Neuronal stem cell (in vitro differentiated cells): ENCODE data around the gene SUGT1.

Experiments used
- DNase-seq: peaks from one replicate; pipeline ENCODE4 v3.0.0-alpha.2; 2013; ENCODE audit warnings: low spot score
- H2AFZ ChIP-seq: one replicate; pipeline ENCODE4 v1.6.1; 2013; ENCODE audit warnings: mild to moderate bottlenecking, low read length, inconsistent platforms
- H2AK5ac ChIP-seq: 2 replicates; pipeline ENCODE4 v1.6.1; 2013; ENCODE audit warnings: low read depth, mild to moderate bottlenecking, inconsistent platforms, low read length, moderate library complexity, mixed read lengths
- H2BK120ac ChIP-seq: 2 replicates; pipeline ENCODE4 v1.6.1; 2013; ENCODE audit warnings: low read depth, mild to moderate bottlenecking, inconsistent platforms, low read length, moderate library complexity, mixed read lengths
- H2BK12ac ChIP-seq: one replicate; pipeline ENCODE4 v1.6.1; 2013; ENCODE audit warnings: low read length, inconsistent platforms
- H2BK15ac ChIP-seq: 2 replicates; pipeline ENCODE4 v1.6.1; 2013; ENCODE audit warnings: mild to moderate bottlenecking, low read length, inconsistent platforms, mixed read lengths
- H2BK5ac ChIP-seq: one replicate; pipeline ENCODE4 v1.6.1; 2013; ENCODE audit warnings: inconsistent platforms, mild to moderate bottlenecking, low read length, moderate library complexity
- H3K14ac ChIP-seq: one replicate; pipeline ENCODE4 v1.6.1; 2013; ENCODE audit warnings: low read length, inconsistent platforms
- H3K18ac ChIP-seq: 2 replicates; pipeline ENCODE4 v1.6.1; 2013; ENCODE audit warnings: low read length, inconsistent platforms
- H3K23ac ChIP-seq: 2 replicates; pipeline ENCODE4 v1.6.1; 2013; ENCODE audit warnings: low read depth, mild to moderate bottlenecking, mixed read lengths, low read length, inconsistent platforms; ENCODE audit not compliant: poor library complexity
- H3K27ac ChIP-seq: replicated peaks from 3 replicates; pipeline ENCODE4 v1.5.1; 2013; ENCODE audit warnings: low read length, inconsistent platforms
- H3K27me3 ChIP-seq, 3 experiments: 2 replicates each; pipeline ENCODE4 v1.6.1; 2013; ENCODE audit warnings: low read length in 3 of 3, mild to moderate bottlenecking in 2 of 3, inconsistent platforms in 1 of 3, low read depth in 1 of 3, mixed read lengths in 1 of 3, moderate library complexity in 1 of 3; ENCODE audit not compliant: control insufficient read depth in 3 of 3, insufficient read depth in 3 of 3
- H3K36me3 ChIP-seq, 2 donors: replicated peaks in 1 of 2; 2 replicates each; pipeline ENCODE4 v1.6.1; 2013; ENCODE audit warnings: low read length in 2 of 2; ENCODE audit not compliant: control insufficient read depth in 2 of 2, insufficient read depth in 2 of 2
- H3K4ac ChIP-seq: 2 replicates; pipeline ENCODE4 v1.6.1; 2013; ENCODE audit warnings: inconsistent platforms, mild to moderate bottlenecking, low read length, moderate library complexity
- H3K4me1 ChIP-seq, 2 donors: 1 replicate in 1 of 2; 2 replicates in 1 of 2; pipeline ENCODE4 v1.6.1; 2013; ENCODE audit warnings: low read length in 2 of 2, low read depth in 1 of 2; ENCODE audit not compliant: control insufficient read depth in 2 of 2, insufficient read depth in 1 of 2
- H3K4me2 ChIP-seq: one replicate; pipeline ENCODE4 v1.6.1; 2013; ENCODE audit warnings: mild to moderate bottlenecking, low read length, inconsistent platforms; ENCODE audit not compliant: insufficient read depth, poor library complexity, severe bottlenecking
- H3K4me3 ChIP-seq, 2 donors: 2 replicates each; pipeline ENCODE4 v1.5.1; 2013; ENCODE audit warnings: low read length in 2 of 2, mild to moderate bottlenecking in 2 of 2, inconsistent platforms in 1 of 2, moderate library complexity in 1 of 2
- H3K79me1 ChIP-seq: one replicate; pipeline ENCODE4 v1.6.1; 2013; ENCODE audit warnings: low read depth, mild to moderate bottlenecking, inconsistent platforms, low read length, moderate library complexity
- H3K9ac ChIP-seq: one replicate; pipeline ENCODE4 v1.6.1; 2013; ENCODE audit warnings: mild to moderate bottlenecking, low read depth, low read length, inconsistent platforms; ENCODE audit not compliant: poor library complexity
- H3K9me3 ChIP-seq, 2 donors: replicated peaks in 1 of 2; 2 replicates each; pipeline versions ENCODE3 to v1.6.1; 2013; ENCODE audit warnings: low read length in 2 of 2, mild to moderate bottlenecking in 2 of 2, inconsistent platforms in 1 of 2, low read depth in 1 of 2, mixed read lengths in 1 of 2, moderate library complexity in 1 of 2; ENCODE audit not compliant: control insufficient read depth in 2 of 2, insufficient read depth in 1 of 2
- H4K8ac ChIP-seq: one replicate; pipeline ENCODE4 v1.6.1; 2013; ENCODE audit warnings: low read depth, mild to moderate bottlenecking, inconsistent platforms, low read length, moderate library complexity
- H4K91ac ChIP-seq: one replicate; pipeline ENCODE4 v1.6.1; 2013; ENCODE audit warnings: low read length, low read depth, mild to moderate bottlenecking, inconsistent platforms; ENCODE audit not compliant: poor library complexity
- WGBS, 2 donors: extraction: QIAGEN DNeasy Blood & Tissue Kit; methylation state at CpG; one replicate each; pipeline ENCODE4 v1.1.7; 2013; ENCODE audit warnings: missing lambda C conversion rate in 2 of 2, mixed read lengths in 1 of 2; ENCODE audit not compliant: insufficient read length in 2 of 2, insufficient replicate concordance in 1 of 2; ENCODE audit errors: extremely low coverage in 2 of 2; 5-methylcytosine and 5-hydroxymethylcytosine counted together

Gene SUGT1

DNA sequence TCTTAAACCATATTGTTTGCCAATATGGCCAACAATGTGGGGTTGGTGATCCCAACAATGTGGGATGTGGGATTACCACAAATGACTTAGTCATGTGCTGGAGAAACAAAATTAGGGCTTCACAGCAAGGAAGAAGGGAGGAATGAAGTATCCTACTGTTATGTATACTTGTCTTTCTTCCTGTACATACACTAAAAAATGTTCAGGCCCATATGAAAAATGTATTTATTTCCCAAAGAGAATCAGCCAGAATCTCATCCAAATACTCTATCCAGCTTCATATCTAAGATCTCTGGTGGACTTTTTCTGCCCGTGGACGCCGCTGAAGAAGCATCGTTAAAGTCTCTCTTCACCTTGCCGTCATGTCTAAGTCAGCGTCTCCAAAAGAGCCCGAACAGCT lies 10.5 kb upstream of the SUGT1 start, which contains the start of gene HNRNPA1L2:
HNRNPA1L2 (plus strand) TSS at position 301 of the 400 bp plus-strand sequence; CDS start at position 363, 62 bp downstream.
- no peak within 1 kb of the TSS for H2BK15ac ChIP-seq
- peaks cover 5 to 51% of the 10 kb centered on the region in 2 donors for H3K36me3 ChIP-seq
- no peak within 1 kb of the TSS for H2BK120ac ChIP-seq
- H3K9me3 ChIP-seq = no peaks in the 10 kb centered on the region
- no CpG with 5 or more reads among the region's 7 CpGs for WGBS, 2 donors
- no peak within 1 kb of the TSS for H3K23ac ChIP-seq
- no peak within 1 kb of the TSS for H4K91ac ChIP-seq
- DNase-seq = no peak
- no peak within 1 kb of the TSS for H4K8ac ChIP-seq
- no peak within 1 kb of the TSS for H2BK5ac ChIP-seq
- no peak within 1 kb of the TSS for H2AK5ac ChIP-seq
- no peak within 1 kb of the TSS for H3K18ac ChIP-seq
- no peak within 1 kb of the TSS for H3K4me3 ChIP-seq
- no peaks in the 10 kb centered on the region for H3K79me1 ChIP-seq
- H3K9ac ChIP-seq = no peak within 1 kb of the TSS
- H3K27ac ChIP-seq = no peak within 1 kb of the TSS
- H3K14ac ChIP-seq = no peak within 1 kb of the TSS
- H2BK12ac ChIP-seq = no peak within 1 kb of the TSS
- H3K4ac ChIP-seq = no peak within 1 kb of the TSS
- H3K27me3 ChIP-seq = no peaks in the 10 kb centered on the region
- H3K4me2 ChIP-seq = no peak within 1 kb of the TSS
- no peak within 1 kb of the TSS for H2AFZ ChIP-seq
- H3K4me1 ChIP-seq = no peaks in the 10 kb centered on the region

DNA sequence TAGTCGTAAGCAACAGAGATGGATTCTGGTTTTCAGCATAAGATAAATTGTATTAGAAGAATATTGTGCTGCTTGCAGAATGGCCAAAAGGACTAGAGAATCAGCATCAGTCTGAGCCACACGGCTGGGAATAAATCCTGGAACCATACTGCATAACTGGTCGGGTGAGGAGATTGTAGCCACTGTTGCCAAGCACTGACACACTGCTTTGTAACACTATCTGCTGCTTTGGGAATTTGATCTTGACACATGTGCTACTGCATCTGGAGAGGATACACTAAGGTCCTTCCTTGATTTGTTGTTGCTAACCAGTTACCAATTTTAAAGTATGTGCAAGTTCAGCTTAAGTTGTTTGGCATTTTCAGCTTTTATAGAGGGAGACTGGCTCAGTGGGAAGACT lies 8.5 kb upstream of the SUGT1 start:
- DNase-seq = no peak
- no peak overlapping the region for H3K9ac ChIP-seq
- H4K91ac ChIP-seq = no peak overlapping the region
- no peaks in the 10 kb centered on the region for H3K79me1 ChIP-seq
- peaks cover 5 to 33% of the 10 kb centered on the region in 2 donors for H3K36me3 ChIP-seq
- H3K4me2 ChIP-seq = no peak overlapping the region
- no peaks in the 10 kb centered on the region for H3K27me3 ChIP-seq
- H2BK15ac ChIP-seq = no peak overlapping the region
- H2BK120ac ChIP-seq = no peak overlapping the region
- H3K14ac ChIP-seq = no peak overlapping the region
- H3K18ac ChIP-seq = no peak overlapping the region
- H3K27ac ChIP-seq = no peak overlapping the region
- no CpG with 5 or more reads among the region's 3 CpGs for WGBS, 2 donors
- no peaks in the 10 kb centered on the region for H3K4me1 ChIP-seq
- no peak overlapping the region for H3K4me3 ChIP-seq
- no peak overlapping the region for H2BK5ac ChIP-seq
- H4K8ac ChIP-seq = no peak overlapping the region
- no peak overlapping the region for H2AK5ac ChIP-seq
- H2BK12ac ChIP-seq = no peak overlapping the region
- H3K4ac ChIP-seq = no peak overlapping the region
- H3K9me3 ChIP-seq = no peaks in the 10 kb centered on the region
- no peak overlapping the region for H3K23ac ChIP-seq
- H2AFZ ChIP-seq = no peak overlapping the region

DNA sequence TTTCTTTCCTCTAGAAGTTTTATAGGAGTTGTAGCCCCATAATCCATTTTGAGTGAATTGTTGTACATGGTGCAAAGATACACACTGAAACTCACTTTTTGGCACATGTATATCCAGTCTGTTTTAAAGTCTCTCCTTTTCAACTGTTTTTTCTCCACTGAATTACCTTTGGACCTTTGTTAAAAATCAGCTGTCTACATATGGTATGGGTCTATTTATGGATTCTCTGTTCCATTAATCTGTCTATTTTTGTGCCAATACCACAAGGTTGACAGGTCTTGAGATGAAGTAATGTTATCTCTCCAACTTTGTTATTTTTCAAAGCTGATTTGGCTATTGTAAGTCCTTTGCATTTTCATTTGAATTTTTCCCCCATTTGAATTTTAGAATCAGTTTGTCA lies 5.7 kb upstream of the SUGT1 start:
- Histone ChIP-seq H4K8ac (no peak overlapping the region), H3K4ac (no peak overlapping the region), H2BK120ac (no peak overlapping the region), H3K9ac (no peak overlapping the region), H3K27me3 (no peaks in the 10 kb centered on the region), H3K4me1 (peaks cover 2 to 6% of the 10 kb centered on the region in 2 donors), H3K4me2 (no peak overlapping the region), H3K14ac (no peak overlapping the region), H3K79me1 (peaks cover 4% of the 10 kb centered on the region), H3K23ac (no peak overlapping the region), H3K27ac (no peak overlapping the region), H3K18ac (no peak overlapping the region), H2AK5ac (no peak overlapping the region), H3K9me3 (no peaks in the 10 kb centered on the region), H2BK5ac (no peak overlapping the region), H3K4me3 (no peak overlapping the region), H2BK15ac (no peak overlapping the region), H4K91ac (no peak overlapping the region), H3K36me3 (peaks cover 10 to 31% of the 10 kb centered on the region in 2 donors), H2AFZ (no peak overlapping the region), H2BK12ac (no peak overlapping the region)
- no peak for DNase-seq

DNA sequence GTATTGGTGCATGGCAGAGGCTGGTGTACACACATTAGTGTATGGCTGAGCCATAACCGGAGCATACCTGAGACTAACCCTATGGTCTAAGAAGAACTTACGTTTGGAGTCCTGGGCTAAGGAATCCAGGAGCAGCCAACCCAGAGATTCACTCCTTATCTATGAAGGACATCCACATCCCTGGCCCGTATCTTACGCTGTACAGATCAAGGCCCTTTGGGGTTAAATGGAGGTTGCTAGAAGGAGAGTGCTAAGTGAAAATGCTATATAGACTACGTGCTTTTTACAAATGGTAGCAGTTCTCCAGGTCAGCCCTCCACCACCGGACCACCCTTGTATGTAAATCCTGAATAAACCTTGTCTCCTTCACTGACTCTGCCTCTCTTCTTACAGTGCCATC lies 1.9 kb upstream of the SUGT1 start:
- H3K4me3 ChIP-seq = peak overlapping the region; percentile 57 to 81
- H3K27ac ChIP-seq = no peak overlapping the region
- no CpG with 5 or more reads among the region's 6 CpGs for WGBS, 2 donors

More for the DNA sequence above, 1.9 kb upstream of the SUGT1 start:
- peaks cover 10 to 36% of the 10 kb centered on the region in 2 donors for H3K36me3 ChIP-seq
- H4K91ac ChIP-seq = no peak overlapping the region
- peak overlapping the region; percentile 12 for H3K4me2 ChIP-seq
- H3K27me3 ChIP-seq = no peaks in the 10 kb centered on the region
- no peak for DNase-seq
- H3K4me1 ChIP-seq = peaks cover 2 to 9% of the 10 kb centered on the region in 2 donors
- no peak overlapping the region for H4K8ac ChIP-seq
- no peak overlapping the region for H2BK12ac ChIP-seq
- H2AFZ ChIP-seq = no peak overlapping the region
- no peak overlapping the region for H2BK120ac ChIP-seq
- peaks cover 4% of the 10 kb centered on the region for H3K79me1 ChIP-seq
- no peak overlapping the region for H3K4ac ChIP-seq
- no peak overlapping the region for H2BK5ac ChIP-seq
- no peak overlapping the region for H2AK5ac ChIP-seq
- H3K23ac ChIP-seq = no peak overlapping the region
- H3K14ac ChIP-seq = no peak overlapping the region
- H3K9me3 ChIP-seq = no peaks in the 10 kb centered on the region
- H3K9ac ChIP-seq = no peak overlapping the region
- H2BK15ac ChIP-seq = no peak overlapping the region
- no peak overlapping the region for H3K18ac ChIP-seq
